CD14-positive monocyte (primary cell): Measurements from ENCODE around the gene COL11A1. TPM values are rescaled to one million over a fixed set of nuclear protein-coding genes. Genes with fewer than 3 reads are reported as not detected.

ENCODE experiments used
- DNase-seq, 3 donors: peaks; one replicate each; pipeline ENCODE4 v3.0.0-alpha.2; 2011 to 2022
- H2AFZ ChIP-seq: 2 replicates; pipeline ENCODE4 v1.6.0; 2012; ENCODE audit warnings: mild to moderate bottlenecking, low read depth, low read length, inconsistent platforms; ENCODE audit not compliant: insufficient read depth, poor library complexity, severe bottlenecking
- H3K27ac ChIP-seq, 2 donors: 1 replicate in 1 of 2; 2 replicates in 1 of 2; pipeline ENCODE4 v1.5.1; 2012 to 2013; ENCODE audit warnings: low read length in 2 of 2, control low read depth in 1 of 2, inconsistent platforms in 1 of 2, low read depth in 1 of 2, mild to moderate bottlenecking in 1 of 2
- H3K27me3 ChIP-seq, 2 donors: one replicate each; pipeline versions ENCODE4 v1.6.0 to v1.6.1; 2011 to 2013; ENCODE audit warnings: low read length in 2 of 2; ENCODE audit not compliant: control insufficient read depth in 2 of 2, insufficient read depth in 2 of 2
- H3K36me3 ChIP-seq, 2 donors: replicated peaks in 1 of 2; 1 replicate in 1 of 2; 2 replicates in 1 of 2; pipeline versions ENCODE4 v1.5.1 to v1.6.1; 2012 to 2013; ENCODE audit warnings: low read length in 2 of 2, control low read depth in 1 of 2, inconsistent platforms in 1 of 2, mild to moderate bottlenecking in 1 of 2; ENCODE audit not compliant: insufficient read depth in 2 of 2, control insufficient read depth in 1 of 2
- H3K4me1 ChIP-seq, 2 donors: 1 replicate in 1 of 2; 2 replicates in 1 of 2; pipeline versions ENCODE4 v1.5.1 to v1.6.1; 2012 to 2013; ENCODE audit warnings: low read length in 2 of 2, control low read depth in 1 of 2, inconsistent platforms in 1 of 2, mild to moderate bottlenecking in 1 of 2, moderate library complexity in 1 of 2; ENCODE audit not compliant: insufficient read depth in 2 of 2, control insufficient read depth in 1 of 2
- H3K4me2 ChIP-seq: replicated peaks from 2 replicates; pipeline ENCODE3; 2012; ENCODE audit warnings: low read length, moderate library complexity, mild to moderate bottlenecking; ENCODE audit not compliant: poor library complexity, severe bottlenecking; ENCODE audit errors: extremely low read depth
- H3K4me3 ChIP-seq, 3 experiments: fragments of 200-600 bp in 1 of 3; sonication (generic) in 1 of 3; replicated peaks in 1 of 3; 1 replicate in 2 of 3; 2 replicates in 1 of 3; pipeline ENCODE4 v1.5.1; 2011 to 2013; ENCODE audit warnings: low read length in 3 of 3, mild to moderate bottlenecking in 3 of 3, control low read depth in 2 of 3, low read depth in 2 of 3, inconsistent platforms in 1 of 3, moderate library complexity in 1 of 3
- H3K79me2 ChIP-seq: 2 replicates; pipeline ENCODE4 v1.6.0; 2012; ENCODE audit warnings: mild to moderate bottlenecking, control low read depth, inconsistent platforms, low read length, moderate library complexity; ENCODE audit not compliant: insufficient read depth
- H3K9ac ChIP-seq: 2 replicates; pipeline ENCODE4 v1.6.0; 2017; ENCODE audit warnings: low read length, mild to moderate bottlenecking; ENCODE audit not compliant: insufficient read depth, poor library complexity, severe bottlenecking
- H3K9me3 ChIP-seq, 2 donors: replicated peaks in 1 of 2; 1 replicate in 1 of 2; 2 replicates in 1 of 2; pipeline versions ENCODE4 v1.5.1 to v1.6.1; 2012 to 2013; ENCODE audit warnings: low read length in 2 of 2, control low read depth in 1 of 2; ENCODE audit not compliant: control insufficient read depth in 1 of 2, insufficient read depth in 1 of 2
- H4K20me1 ChIP-seq: 2 replicates; pipeline ENCODE4 v1.6.0; 2012; ENCODE audit warnings: mild to moderate bottlenecking, low read length, control low read depth, moderate library complexity; ENCODE audit not compliant: insufficient read depth
- H3K27ac Mint-ChIP-seq, 7 donors: one replicate each; pipeline ENCODE4 v1.8.0; 2020; ENCODE audit warnings: mild to moderate bottlenecking in 7 of 7, mixed read lengths in 7 of 7, moderate library complexity in 6 of 7, inconsistent platforms in 2 of 7
- H3K27me3 Mint-ChIP-seq, 3 donors: one replicate each; pipeline ENCODE4 v1.8.0; 2021 to 2022; ENCODE audit warnings: low read depth in 3 of 3, mild to moderate bottlenecking in 3 of 3, mixed read lengths in 3 of 3, moderate library complexity in 3 of 3, inconsistent platforms in 1 of 3
- H3K36me3 Mint-ChIP-seq, 2 donors: one replicate each; pipeline ENCODE4 v1.8.0; 2020; ENCODE audit warnings: mixed read lengths in 2 of 2, inconsistent platforms in 1 of 2, mild to moderate bottlenecking in 1 of 2
- H3K4me1 Mint-ChIP-seq: one replicate; pipeline ENCODE4 v1.8.0; 2020; ENCODE audit warnings: mild to moderate bottlenecking, mixed read lengths
- H3K4me3 Mint-ChIP-seq, 2 donors: one replicate each; pipeline ENCODE4 v1.8.0; 2020; ENCODE audit warnings: mild to moderate bottlenecking in 2 of 2, mixed read lengths in 2 of 2, moderate library complexity in 1 of 2
- H3K9me3 Mint-ChIP-seq, 7 donors: one replicate each; pipeline ENCODE4 v1.8.0; 2020 to 2022; ENCODE audit warnings: mixed read lengths in 7 of 7, mild to moderate bottlenecking in 6 of 7, moderate library complexity in 6 of 7, inconsistent platforms in 2 of 7
- whole genome bisulfite sequencing: methylation state at CpG from one replicate; pipeline ENCODE4 v1.1.5; 2013; ENCODE audit warnings: missing lambda C conversion rate; ENCODE audit not compliant: insufficient coverage; 5-methylcytosine and 5-hydroxymethylcytosine counted together
- intact Hi-C, 2 donors: fragments of 100-400 bp; cut with micrococcal nuclease; formaldehyde crosslinking; loops; one replicate each; pipeline versions ENCODE4 v1.15.0 to v1.15.1; 2023
- polyA plus RNA-seq, 3 donors: library from polyadenylated mRNA; depleted of rRNA in 1 of 3; unstranded in 2 of 3; stranded (reverse) in 1 of 3; fragments of 300-500 nt in 2 of 3; fragments of >200 nt in 1 of 3; fragmentation: Illumina TruSeq in 2 of 3; gene quantifications; 1 replicate in 2 of 3; 2 replicates in 1 of 3; pipeline ENCODE4 v1.2.3, GENCODE V29; 2012 to 2021
- TF ChIP-seq, protein P1 (sequence below): fragments of 200-600 bp; IDR thresholded peaks from one replicate; pipeline ENCODE4 v1.8.0; 2022; ENCODE audit warnings: antibody characterized with exemption, mild to moderate bottlenecking

COL11A1 gene
- polyA plus RNA-seq, 3 donors = not detected

DNA sequence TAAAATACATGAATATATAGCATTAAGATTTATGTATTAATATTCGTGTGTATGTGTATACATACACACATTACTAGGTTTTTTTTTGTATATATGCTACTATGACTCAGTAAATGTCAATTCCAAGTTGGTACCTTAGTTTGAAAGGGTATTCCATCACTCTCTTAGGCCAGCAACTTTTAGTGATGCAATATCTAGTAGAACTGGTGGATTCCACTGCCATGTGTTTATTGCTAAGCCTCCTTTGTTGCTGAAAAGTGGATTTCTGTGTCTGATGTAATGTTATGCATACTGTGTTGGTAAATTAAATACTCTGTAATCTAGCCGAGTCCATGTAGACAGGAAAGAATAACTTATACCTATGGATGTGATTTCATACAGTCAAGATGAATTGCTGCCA, 16.9 kb upstream of the COL11A1 start:
- H3K9me3 Mint-ChIP-seq = peaks cover 0 to 4% (median 0%) of the 10 kb centered on the region in 7 donors
- H3K27ac ChIP-seq = no peak overlapping the region
- H3K79me2 ChIP-seq = no peaks in the 10 kb centered on the region
- no peak for DNase-seq
- no CpG with 5 or more reads among the region's 2 CpGs for WGBS
- H3K4me3 Mint-ChIP-seq = no peak overlapping the region
- intact Hi-C loops = no loop called here
- H3K27me3 Mint-ChIP-seq = peaks cover 0 to 2% (median 1%) of the 10 kb centered on the region in 3 donors
- no peak overlapping the region for H3K9ac ChIP-seq
- no peaks in the 10 kb centered on the region for H3K9me3 ChIP-seq
- no peak overlapping the region for H3K4me3 ChIP-seq
- no peak overlapping the region for H2AFZ ChIP-seq
- no peak overlapping the region for H3K27ac Mint-ChIP-seq
- H3K4me2 ChIP-seq = no peak overlapping the region
- H3K36me3 ChIP-seq = no peaks in the 10 kb centered on the region
- H3K4me1 Mint-ChIP-seq = no peaks in the 10 kb centered on the region
- no peaks in the 10 kb centered on the region for H3K4me1 ChIP-seq
- no peaks in the 10 kb centered on the region for H3K36me3 Mint-ChIP-seq
- H3K27me3 ChIP-seq = no peaks in the 10 kb centered on the region
- TF ChIP-seq, protein P1, sequence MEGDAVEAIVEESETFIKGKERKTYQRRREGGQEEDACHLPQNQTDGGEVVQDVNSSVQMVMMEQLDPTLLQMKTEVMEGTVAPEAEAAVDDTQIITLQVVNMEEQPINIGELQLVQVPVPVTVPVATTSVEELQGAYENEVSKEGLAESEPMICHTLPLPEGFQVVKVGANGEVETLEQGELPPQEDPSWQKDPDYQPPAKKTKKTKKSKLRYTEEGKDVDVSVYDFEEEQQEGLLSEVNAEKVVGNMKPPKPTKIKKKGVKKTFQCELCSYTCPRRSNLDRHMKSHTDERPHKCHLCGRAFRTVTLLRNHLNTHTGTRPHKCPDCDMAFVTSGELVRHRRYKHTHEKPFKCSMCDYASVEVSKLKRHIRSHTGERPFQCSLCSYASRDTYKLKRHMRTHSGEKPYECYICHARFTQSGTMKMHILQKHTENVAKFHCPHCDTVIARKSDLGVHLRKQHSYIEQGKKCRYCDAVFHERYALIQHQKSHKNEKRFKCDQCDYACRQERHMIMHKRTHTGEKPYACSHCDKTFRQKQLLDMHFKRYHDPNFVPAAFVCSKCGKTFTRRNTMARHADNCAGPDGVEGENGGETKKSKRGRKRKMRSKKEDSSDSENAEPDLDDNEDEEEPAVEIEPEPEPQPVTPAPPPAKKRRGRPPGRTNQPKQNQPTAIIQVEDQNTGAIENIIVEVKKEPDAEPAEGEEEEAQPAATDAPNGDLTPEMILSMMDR = no peak
- no peaks in the 10 kb centered on the region for H4K20me1 ChIP-seq

DNA sequence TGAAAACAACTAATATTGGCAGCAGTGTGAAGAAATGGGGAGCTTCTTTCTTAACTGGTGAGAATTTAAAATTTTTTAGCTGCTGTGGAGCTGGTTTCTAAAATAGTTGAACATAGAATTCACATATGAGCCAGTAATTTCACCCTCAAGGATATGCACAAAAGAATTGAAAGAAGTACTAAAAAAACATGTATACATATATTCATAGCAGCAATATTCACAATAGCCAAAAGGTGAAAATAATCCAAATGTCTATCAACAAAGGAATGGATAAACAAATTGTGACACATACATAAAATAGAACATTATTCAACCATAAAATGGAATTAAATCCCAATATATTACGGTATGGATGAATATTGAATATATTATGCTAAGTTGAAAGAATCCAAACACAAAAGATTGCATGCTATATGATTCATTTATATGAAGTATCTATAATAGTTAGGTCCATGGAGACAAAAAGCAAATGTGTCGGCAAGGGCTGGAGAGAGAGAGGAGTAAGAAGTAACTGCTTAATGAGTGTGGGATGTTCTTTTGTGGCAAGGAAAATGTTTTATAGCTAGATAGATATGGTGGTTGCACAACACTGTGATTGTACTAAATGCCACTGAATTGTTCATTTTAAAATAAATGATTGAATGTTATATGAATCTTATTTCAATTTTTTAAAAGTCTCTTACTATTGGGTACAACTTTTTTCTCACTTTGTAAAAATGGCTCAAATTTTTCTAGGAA, 14.8 kb upstream of the COL11A1 start:
- no CpG with 5 or more reads among the region's 2 CpGs for WGBS
- H4K20me1 ChIP-seq = no peaks in the 10 kb centered on the region
- intact Hi-C loops = no loop called here
- H3K27ac ChIP-seq = no peak overlapping the region
- H3K9me3 ChIP-seq = no peaks in the 10 kb centered on the region
- H3K9ac ChIP-seq = no peak overlapping the region
- Mint-ChIP-seq H3K4me3 (no peak overlapping the region), H3K4me1 (no peaks in the 10 kb centered on the region), H3K36me3 (no peaks in the 10 kb centered on the region), H3K27ac (no peak overlapping the region), H3K9me3 (peaks cover 0 to 6% (median 0%) of the 10 kb centered on the region in 7 donors), H3K27me3 (peaks cover 0 to 2% (median 0%) of the 10 kb centered on the region in 3 donors)
- H3K27me3 ChIP-seq = no peaks in the 10 kb centered on the region
- no peaks in the 10 kb centered on the region for H3K79me2 ChIP-seq
- no peak overlapping the region for H3K4me2 ChIP-seq
- no peak overlapping the region for H3K4me3 ChIP-seq
- TF ChIP-seq, protein P1 = no peak
- no peaks in the 10 kb centered on the region for H3K36me3 ChIP-seq
- H3K4me1 ChIP-seq = no peaks in the 10 kb centered on the region
- no peak overlapping the region for H2AFZ ChIP-seq
- DNase-seq = no peak
